OCI-M2 (cell line): ENCODE results near the gene NINJ2.
"Not testable (repeated sequence)": the region's sequence is repeated elsewhere in the genome, so short reads cannot be mapped to it uniquely, and the experiment has no call there.

Experiments
- DNase-seq: peaks from one replicate; lab custom pipeline; 2025; ENCODE audit not compliant: unreplicated experiment; lab: John Stamatoyannopoulos, UW

Gene NINJ2, protein sequence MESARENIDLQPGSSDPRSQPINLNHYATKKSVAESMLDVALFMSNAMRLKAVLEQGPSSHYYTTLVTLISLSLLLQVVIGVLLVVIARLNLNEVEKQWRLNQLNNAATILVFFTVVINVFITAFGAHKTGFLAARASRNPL

DNA sequence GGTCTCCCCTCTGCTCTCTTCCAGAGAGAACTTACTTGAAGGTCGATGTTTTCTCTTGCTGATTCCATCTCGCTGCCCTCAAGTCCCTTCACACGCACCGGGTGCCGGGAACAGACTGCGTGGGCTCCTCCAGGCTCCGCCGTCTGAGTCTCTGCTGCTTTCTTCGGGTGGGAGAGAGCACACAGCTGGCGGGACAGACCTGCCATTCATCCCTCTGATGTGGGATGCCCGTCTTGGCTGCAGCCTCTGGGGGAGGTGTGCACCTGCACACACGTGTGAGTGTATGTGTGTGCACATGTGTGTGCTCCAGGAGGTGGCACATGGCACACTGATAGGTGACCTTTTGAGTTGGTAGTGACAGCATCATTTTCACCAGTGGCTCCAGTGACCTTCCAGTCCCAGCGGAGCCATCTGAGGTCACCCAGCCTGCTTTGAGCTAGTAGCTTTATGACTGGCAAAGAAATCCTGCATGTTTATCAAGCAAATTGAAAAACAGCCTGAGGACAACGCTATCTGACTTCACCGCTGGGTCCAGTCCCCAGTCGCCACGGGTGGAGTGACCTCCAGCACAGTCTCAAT lies at the start of gene NINJ2:
Gene NINJ2 (minus strand): TSS at position 153 of the 579 bp plus-strand sequence. CDS start 85 bp downstream, at position 68.
- no peak for DNase-seq

GRCh38 chr12:712172-712863 lies 49.1 kb upstream of the NINJ2 start:
- no peak for DNase-seq

- DNase-seq: no peak
Observed at GRCh38 chr12:709455-710020, 46.3 kb upstream of the NINJ2 start.

DNA sequence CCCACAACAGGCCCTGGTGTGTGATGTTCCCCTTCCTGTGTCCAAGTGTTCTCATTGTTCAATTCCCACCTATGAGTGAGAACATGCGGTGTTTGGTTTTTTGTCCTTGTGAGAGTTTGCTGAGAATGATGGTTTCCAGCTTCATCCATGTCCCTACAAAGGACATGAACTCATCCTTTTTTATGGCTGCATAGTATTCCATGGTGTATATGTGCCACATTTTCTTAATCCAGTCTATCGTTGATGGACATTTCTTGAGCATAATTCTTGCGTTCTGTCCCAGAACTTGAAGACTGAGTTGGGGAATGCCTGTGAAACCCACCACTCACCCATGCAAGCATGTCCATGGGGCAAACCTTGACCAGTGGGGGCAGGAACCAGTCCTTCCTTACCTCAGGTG lies 44.8 kb upstream of the NINJ2 start:
- DNase-seq: not testable (repeated sequence)

DNA sequence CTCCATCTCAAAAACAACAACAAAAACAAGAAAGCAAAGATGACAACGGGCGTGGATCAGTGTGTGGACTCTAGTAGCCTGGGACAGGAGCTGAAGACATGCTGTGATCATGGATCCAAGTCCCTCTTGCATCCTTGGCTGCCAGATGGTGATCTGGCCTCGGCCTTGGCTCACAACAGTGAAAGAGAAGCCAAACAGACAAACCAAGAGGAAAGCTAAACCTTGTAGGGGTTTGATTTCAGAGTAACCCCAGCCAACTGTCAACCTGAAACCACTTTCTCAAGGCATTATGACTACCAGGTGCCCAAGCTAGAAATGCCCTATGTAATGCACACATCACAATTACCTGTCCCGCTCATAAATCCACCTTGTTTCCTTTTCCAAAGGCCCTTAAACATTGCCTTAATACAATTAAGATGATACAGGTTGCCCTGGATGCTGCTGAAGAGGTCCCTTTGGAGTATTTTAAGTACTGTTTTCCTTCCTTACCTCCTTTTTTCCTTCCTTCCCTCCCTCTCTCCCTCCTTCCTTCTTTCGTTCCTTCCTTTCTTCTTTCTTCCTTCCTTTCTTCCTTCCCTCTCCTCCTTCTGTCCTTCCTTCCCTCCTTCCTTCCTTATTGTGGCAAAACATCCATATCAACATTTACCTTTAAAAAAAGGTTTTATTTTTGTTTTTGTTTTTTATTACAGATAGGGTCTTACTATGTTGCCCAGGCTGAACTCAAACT lies 41.4 kb upstream of the NINJ2 start:
- DNase-seq: no peak

GRCh38 chr12:701896-702539 lies 38.8 kb upstream of the NINJ2 start:
- DNase-seq: no peak

DNA sequence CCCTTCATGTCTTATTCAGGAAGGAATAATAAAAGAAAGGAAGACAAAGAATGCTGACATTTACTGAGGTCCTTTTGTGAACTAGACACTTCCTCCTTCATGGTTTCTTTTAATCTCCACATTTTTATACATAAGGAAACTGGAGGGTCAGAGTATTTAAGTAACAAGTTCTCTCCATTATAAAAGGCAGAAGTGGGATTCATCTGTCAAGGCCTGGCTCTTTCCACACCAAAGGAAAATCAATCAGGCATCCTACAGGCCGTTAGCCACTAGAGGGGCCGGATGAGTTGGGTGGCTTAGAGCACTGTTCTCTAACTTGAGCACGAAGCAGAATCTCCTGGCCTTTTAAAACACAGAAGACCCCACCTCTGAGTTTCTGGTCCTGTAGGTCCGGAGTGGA lies 36.8 kb upstream of the NINJ2 start:
- DNase-seq: no peak

DNA sequence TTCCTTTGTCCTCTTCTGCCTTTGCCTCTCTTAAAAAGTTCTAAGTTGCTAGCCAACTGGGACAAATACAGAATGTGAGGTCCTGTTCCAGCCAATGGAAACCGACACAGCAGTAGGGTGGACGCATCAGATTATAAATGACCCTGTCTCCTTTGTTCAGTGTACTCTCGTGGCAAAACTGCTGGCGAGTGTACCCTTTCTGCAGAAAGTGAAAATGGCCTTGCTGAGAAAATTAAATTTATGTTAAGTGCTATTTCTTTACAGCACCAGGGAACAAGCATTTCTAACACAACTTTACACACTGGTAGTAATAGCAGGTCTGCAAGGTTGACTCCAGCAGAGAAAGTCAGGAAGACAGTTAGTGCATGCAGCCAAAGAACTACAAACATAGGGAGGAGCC lies 35.0 kb upstream of the NINJ2 start:
- DNase-seq: not testable (repeated sequence)

- no peak for DNase-seq
Observed at GRCh38 chr12:697481-697880, 34.2 kb upstream of the NINJ2 start.

GRCh38 chr12:694734-695503 lies 31.7 kb upstream of the NINJ2 start:
- DNase-seq: no peak

DNA sequence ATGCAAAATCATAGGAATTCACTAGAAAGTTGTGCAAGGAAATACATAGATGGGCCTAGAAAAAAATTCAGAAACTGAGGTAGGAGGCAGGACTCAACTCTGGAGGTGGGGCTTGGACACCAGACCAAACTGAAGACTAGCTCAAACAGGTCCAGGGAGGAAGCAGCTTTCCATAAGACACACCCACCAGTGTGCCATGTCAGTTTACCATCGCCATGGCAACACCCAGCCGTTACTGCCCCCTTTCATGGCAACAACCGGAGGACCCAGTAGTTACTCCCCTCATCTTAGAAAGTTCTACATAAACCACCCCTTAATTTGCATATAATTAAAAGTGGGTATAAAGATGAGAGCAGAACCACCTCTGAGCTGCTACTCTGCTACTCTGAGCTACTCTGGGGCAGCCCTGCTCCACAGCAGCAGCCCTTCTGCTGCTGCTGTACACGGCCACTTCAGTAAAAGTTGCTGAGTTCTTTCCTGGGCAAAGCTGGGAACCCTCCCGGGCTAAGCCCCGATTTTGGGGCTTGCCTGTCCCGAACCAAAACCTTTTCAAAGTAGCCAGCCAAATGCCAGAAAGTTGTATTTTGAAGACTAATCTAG lies 30.8 kb upstream of the NINJ2 start:
- DNase-seq: no peak

- DNase-seq: no peak
Observed at GRCh38 chr12:692274-692673, 29.0 kb upstream of the NINJ2 start.

DNA sequence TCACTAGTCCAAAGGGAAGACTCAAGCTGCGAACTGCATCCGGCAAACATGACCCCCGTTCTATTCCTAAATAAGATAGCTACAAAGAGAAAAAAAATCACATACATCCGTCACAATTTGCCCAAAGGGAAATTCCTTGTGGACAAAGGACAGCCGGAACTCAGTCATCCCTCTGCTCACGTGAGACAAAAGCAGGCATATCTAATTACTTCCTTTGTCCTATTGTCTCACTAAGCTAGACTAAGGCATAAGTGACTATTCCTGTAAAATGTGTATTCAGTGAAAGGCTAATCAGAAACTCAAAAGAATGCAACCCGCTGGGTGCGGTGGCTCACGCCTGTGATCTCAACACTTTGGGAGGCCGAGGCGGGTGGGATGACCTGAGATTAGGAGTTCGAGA lies 27.2 kb upstream of the NINJ2 start:
- DNase-seq: no peak

GRCh38 chr12:685388-685787 lies 22.1 kb upstream of the NINJ2 start:
- DNase-seq: no peak

DNA sequence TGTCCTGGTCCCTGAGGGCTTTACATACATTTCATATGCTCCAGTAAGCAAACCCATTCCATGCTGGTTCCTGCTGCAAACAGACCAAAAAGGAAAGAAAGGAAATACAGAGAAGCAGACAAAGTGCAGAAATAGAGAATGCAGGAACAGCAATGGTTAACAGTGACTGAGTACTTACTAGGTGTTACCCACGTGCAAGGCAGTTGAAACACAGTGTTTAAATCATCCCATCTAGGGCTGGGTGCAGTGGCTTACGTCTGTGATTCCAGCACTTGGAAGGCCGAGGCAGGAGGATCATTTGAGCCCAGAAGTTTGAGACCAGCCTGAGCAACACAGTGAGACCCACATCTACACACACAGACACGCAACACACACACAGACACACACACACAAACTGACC lies 21.2 kb upstream of the NINJ2 start:
- DNase-seq: no peak

DNA sequence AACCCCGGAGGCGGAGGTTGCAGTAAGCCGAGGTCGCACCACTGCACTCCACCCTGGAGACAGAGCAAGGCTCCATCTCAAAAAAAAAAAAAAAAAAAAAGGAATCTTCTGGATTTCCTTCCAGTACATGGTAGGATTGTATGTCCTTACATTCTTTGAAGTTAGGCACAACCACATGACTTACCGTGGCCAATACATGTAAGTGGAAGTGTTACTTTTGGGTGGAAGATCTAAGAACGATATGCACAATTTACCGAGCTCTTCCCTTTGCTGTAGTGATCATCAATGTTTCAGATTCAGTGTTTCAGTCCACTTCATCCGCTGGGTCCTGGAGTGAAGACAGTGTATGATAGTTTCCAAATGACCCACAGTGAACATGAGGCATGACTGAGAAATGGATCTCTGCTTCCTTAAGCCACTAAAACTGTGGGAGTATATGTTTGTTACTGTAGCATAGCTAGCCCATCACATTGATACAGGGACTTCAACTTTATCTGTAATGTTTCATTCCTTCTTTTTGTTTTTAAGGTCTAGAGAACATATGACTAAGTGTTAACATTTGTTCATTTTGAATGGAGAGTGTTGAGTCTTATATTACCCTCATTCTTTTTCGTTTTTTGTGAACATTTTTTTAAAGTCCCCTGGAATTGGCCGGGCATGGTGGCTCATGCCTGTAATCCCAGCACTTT lies 18.5 kb upstream of the NINJ2 start:
- no peak for DNase-seq

DNA sequence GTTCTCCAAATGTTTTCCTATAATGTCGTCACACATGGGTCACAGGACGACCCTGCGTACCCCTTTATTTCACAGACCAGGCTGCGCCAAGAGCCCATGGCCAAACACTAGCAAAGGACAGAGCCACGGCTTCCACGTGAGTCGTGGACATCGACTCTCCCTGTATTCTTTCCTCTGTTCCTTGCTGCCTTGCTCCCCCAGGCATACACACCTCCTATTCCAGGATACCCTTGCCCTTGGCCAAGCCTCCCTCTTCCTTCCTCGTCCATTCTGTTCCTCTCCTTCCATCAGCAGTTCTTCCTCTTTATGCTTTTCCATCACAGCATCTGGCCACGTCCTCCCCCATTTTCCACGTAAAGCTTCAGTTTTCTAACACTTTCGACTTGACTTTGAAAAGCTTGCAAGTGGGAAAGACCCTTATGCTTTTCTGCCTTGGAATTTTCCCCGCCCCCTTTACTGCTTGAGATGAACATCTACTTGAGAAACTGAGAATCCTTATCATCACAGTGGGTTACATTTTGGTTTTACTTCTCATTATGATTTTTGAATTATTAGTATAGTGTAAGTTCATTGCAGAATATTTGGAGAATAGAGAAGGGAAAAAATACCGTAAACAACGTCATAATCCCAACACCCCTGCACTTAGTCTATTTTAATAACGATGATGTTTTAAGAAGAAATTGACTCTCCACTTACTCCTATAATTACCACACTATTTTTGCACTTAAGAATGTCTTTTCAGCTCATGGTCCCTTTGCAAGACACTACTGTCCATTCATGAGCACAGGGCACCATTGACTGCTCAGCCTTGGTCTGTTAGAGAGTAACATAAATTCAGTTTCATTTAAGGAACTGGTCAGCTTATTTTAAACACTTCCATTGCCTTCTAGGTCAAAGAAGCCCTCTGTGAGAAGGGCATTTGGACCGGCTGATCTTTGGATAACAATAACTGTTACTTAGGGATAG lies 15.8 kb upstream of the NINJ2 start:
- no peak for DNase-seq

- DNase-seq: no peak
Observed at GRCh38 chr12:675562-675961, 12.3 kb upstream of the NINJ2 start.
